ENCODE measurements around the gene E2F1. TPM values are rescaled to one million over a fixed set of nuclear protein-coding genes. Genes with fewer than 3 reads are reported as not detected.
"Not testable (repeated sequence)": the region's sequence is repeated elsewhere in the genome, so short reads cannot be mapped to it uniquely, and the experiment has no call there.

E2F1 gene
- total RNA-seq, 2 donors from 2014 or later = 26.9 to 33.7 TPM

DNA sequence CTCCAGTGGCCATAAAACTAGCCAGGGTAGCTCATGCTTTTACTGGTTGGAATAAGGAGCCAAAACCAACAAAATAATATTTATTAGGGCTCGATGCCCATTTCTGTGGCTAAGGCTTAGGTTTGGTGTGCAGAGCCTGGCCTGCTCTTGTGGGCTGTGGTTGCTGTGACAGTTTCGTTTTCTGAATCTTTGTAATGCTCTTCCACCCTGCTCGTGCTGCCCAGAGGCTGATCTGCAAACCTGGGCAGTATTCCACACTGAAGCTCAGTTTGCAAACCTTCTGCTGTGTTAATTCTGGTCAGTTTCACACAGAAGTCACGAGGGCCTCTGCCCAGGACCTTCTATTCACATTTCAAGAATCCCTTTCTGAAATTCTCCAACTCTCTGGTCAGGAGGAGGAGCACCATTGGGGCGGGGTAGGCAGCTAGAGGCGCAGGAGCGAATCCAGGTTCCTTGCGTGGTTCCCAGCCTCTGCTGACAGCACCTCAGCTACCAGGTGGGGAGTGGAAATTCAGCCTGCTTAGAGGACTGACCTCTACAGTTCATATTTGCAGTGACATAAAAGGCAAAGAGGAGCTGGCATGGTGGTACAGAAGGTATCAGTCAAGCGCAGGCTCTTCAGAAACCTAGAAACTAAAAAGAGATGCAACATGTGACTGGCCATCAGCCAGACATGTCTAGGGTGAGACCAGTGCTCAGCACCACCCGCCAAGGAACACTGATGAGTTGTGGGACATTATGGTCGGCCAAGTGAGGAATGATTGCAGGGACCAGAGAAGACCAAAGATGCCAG lies 38.4 kb downstream of the E2F1 start:
- Histone ChIP-seq H3K27ac (ENCODE audit: low read depth, low read length) (no peak overlapping the region), H3K36me3 (ENCODE audit: control insufficient read depth, insufficient read depth, low read length) (peaks cover 32% of the 10 kb centered on the region), H3K27me3 (ENCODE audit: control insufficient read depth, insufficient read depth, low read length, poor library complexity, severe bottlenecking) (no peaks in the 10 kb centered on the region), H3K4me3 (ENCODE audit: low read length) (no peak overlapping the region), H3K9me3 (ENCODE audit: control insufficient read depth, low read length) (no peaks in the 10 kb centered on the region), H3K9ac (ENCODE audit: extremely low read depth, low read length, poor library complexity, severe bottlenecking) (no peak overlapping the region), H3K4me1 (ENCODE audit: control insufficient read depth, insufficient read depth, low read length) (no peaks in the 10 kb centered on the region)
- Mint-ChIP-seq H3K9me3 (no peaks in the 10 kb centered on the region), H3K4me1 (peaks cover under 1% of the 10 kb centered on the region), H3K27me3 (ENCODE audit: insufficient read depth) (no peaks in the 10 kb centered on the region), H3K4me3 (no peak overlapping the region), H3K36me3 (ENCODE audit: low read depth) (peaks cover 37% of the 10 kb centered on the region), H3K27ac (no peak overlapping the region)
- TF ChIP-seq CTCF (conservative IDR thresholded peaks at IDR 0.05) = no peak
- no peak for DNase-seq
- 95 to 100% methylated on average over 7 to 11 of the region's 11 CpGs for whole genome bisulfite sequencing, 2 experiments (ENCODE audit: insufficient coverage in 1 of 2, insufficient read length in 1 of 2)

DNA sequence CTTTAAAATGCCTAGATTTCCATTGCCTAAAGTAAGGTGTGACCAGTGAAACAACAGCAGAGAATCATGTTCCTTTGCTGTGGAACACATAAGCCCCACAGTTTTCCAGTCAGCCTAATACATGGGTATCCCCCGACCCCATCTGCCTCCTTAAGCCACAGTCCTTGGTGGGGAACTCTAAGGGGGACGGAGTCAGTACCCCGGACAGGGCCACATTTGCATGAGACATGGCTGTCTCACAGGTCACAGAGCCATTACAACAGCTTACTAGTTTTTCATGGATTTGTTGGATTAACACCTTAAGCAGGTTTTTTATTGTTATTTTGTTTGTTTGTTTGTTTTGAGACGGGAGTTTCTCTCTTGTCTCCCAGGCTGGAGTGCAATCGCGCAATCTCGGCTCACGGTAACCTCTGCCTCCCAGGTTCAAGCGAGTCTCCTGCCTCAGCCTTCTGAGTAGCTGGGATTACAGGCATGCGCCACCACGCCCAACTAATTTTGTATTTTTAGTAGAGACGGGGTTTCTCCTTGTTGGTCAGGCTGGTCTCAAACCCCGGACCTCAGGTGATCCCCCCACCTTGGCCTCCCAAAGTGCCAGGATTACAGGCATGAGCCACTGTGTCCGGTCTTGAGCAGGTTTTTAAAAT lies 39.1 kb downstream of the E2F1 start:
- H3K9me3 Mint-ChIP-seq; H3K9me3 ChIP-seq (ENCODE audit: control insufficient read depth, low read length); H3K4me3 Mint-ChIP-seq; H3K27me3 ChIP-seq (ENCODE audit: control insufficient read depth, insufficient read depth, low read length, poor library complexity, severe bottlenecking); H3K27me3 Mint-ChIP-seq (ENCODE audit: insufficient read depth); H3K9ac ChIP-seq (ENCODE audit: extremely low read depth, low read length, poor library complexity, severe bottlenecking); H3K4me1 ChIP-seq (ENCODE audit: control insufficient read depth, insufficient read depth, low read length); H3K4me3 ChIP-seq (ENCODE audit: low read length); H3K4me1 Mint-ChIP-seq; H3K27ac Mint-ChIP-seq; H3K27ac ChIP-seq (ENCODE audit: low read depth, low read length): not testable (repeated sequence)
- H3K36me3 ChIP-seq (ENCODE audit: control insufficient read depth, insufficient read depth, low read length) = peaks cover 37% of the 10 kb centered on the region
- WGBS, 2 experiments (ENCODE audit: insufficient coverage in 1 of 2, insufficient read length in 1 of 2) = 86 to 88% methylated on average over 12 to 14 of the region's 14 CpGs
- peaks cover 42% of the 10 kb centered on the region for H3K36me3 Mint-ChIP-seq (ENCODE audit: low read depth)
- DNase-seq = peak; percentile 84

- no peak overlapping the region for H3K27ac ChIP-seq (ENCODE audit: low read depth, low read length)
- no peaks in the 10 kb centered on the region for H3K9me3 ChIP-seq (ENCODE audit: control insufficient read depth, low read length)
- no peak overlapping the region for H3K9ac ChIP-seq (ENCODE audit: extremely low read depth, low read length, poor library complexity, severe bottlenecking)
- H3K36me3 Mint-ChIP-seq (ENCODE audit: low read depth) = peaks cover 45% of the 10 kb centered on the region
- DNase-seq = no peak
- H3K9me3 Mint-ChIP-seq = no peaks in the 10 kb centered on the region
- no peak overlapping the region for H3K27ac Mint-ChIP-seq
- H3K4me1 ChIP-seq (ENCODE audit: control insufficient read depth, insufficient read depth, low read length) = no peaks in the 10 kb centered on the region
- H3K36me3 ChIP-seq (ENCODE audit: control insufficient read depth, insufficient read depth, low read length) = peaks cover 45% of the 10 kb centered on the region
- no peak overlapping the region for H3K4me3 Mint-ChIP-seq
- no peaks in the 10 kb centered on the region for H3K4me1 Mint-ChIP-seq
- WGBS, 2 experiments (ENCODE audit: insufficient coverage in 1 of 2, insufficient read length in 1 of 2) = 92 to 96% methylated on average over 3 to 5 of the region's 5 CpGs
- H3K27me3 Mint-ChIP-seq (ENCODE audit: insufficient read depth) = no peaks in the 10 kb centered on the region
- H3K4me3 ChIP-seq (ENCODE audit: low read length) = no peak overlapping the region
- TF ChIP-seq CTCF (conservative IDR thresholded peaks at IDR 0.05) = no peak
- no peaks in the 10 kb centered on the region for H3K27me3 ChIP-seq (ENCODE audit: control insufficient read depth, insufficient read depth, low read length, poor library complexity, severe bottlenecking)
Measured at GRCh38 chr20:33646191-33646590, 40.0 kb downstream of the E2F1 start.
